Esophagus muscularis mucosa (tissue), 4 donors: ENCODE results near the gene CALML3. TPM values are rescaled to one million over a fixed set of nuclear protein-coding genes. Genes with fewer than 3 reads are reported as not detected.

Experiments
- DNase-seq: peaks from one replicate; pipeline ENCODE4 v3.0.0-alpha.2; 2017; ENCODE audit errors: extremely low spot score
- H3K27ac ChIP-seq, 4 donors: fragments of 200-600 bp; sonication (generic); replicated peaks in 1 of 4; 1 replicate in 3 of 4; 2 replicates in 1 of 4; pipeline ENCODE4 v1.5.1; 2016 to 2019; ENCODE audit warnings: mild to moderate bottlenecking in 1 of 4
- H3K27me3 ChIP-seq, 4 donors: fragments of 200-600 bp; sonication (generic); one replicate each; pipeline versions ENCODE4 v1.5.1 to v1.6.0; 2016 to 2019
- H3K36me3 ChIP-seq, 4 donors: fragments of 200-600 bp; sonication (generic); one replicate each; pipeline ENCODE4 v1.5.1; 2016 to 2019
- H3K4me1 ChIP-seq, 4 donors: fragments of 200-600 bp; sonication (generic); one replicate each; pipeline ENCODE4 v1.5.1; 2016 to 2019
- H3K4me3 ChIP-seq, 4 donors: fragments of 200-600 bp; sonication (generic); 1 replicate in 2 of 4; 2 replicates in 2 of 4; pipeline ENCODE4 v1.5.1; 2016 to 2019; ENCODE audit warnings: mild to moderate bottlenecking in 4 of 4, moderate library complexity in 1 of 4
- H3K9me3 ChIP-seq, 4 donors: fragments of 200-600 bp; sonication (generic); 1 replicate in 3 of 4; 2 replicates in 1 of 4; pipeline ENCODE4 v1.5.1; 2016 to 2019
- EP300 ChIP-seq: sonication (generic); formaldehyde crosslinking; IDR thresholded peaks from one replicate; pipeline ENCODE4 v1.6.1; 2017; ENCODE audit warnings: antibody characterized with exemption
- POLR2A ChIP-seq: fragments of 450-650 bp; IDR thresholded peaks from one replicate; pipeline ENCODE4 v1.6.1; 2017; ENCODE audit warnings: antibody characterized with exemption, moderate library complexity, mild to moderate bottlenecking, low read depth
- POLR2AphosphoS5 ChIP-seq, 2 donors: sonication (generic); formaldehyde crosslinking; IDR thresholded peaks; one replicate each; pipeline ENCODE4 v1.6.1; 2017; ENCODE audit warnings: antibody characterized with exemption in 2 of 2
- WGBS: methylation state at CpG from one replicate; pipeline ENCODE4 v1.1.5; 2018; 5-methylcytosine and 5-hydroxymethylcytosine counted together
- intact Hi-C: fragments of 100-400 bp; cut with DNase I; formaldehyde crosslinking; loops from one replicate; pipeline ENCODE4 v1.15.1; 2023
- total RNA-seq, 4 donors: library from RNA; depleted of rRNA; stranded (reverse); fragments of >200 nt; gene quantifications; one replicate each; pipeline versions ENCODE4 v1.1.0 to v1.2.1, GENCODE V29; 2016
- TF ChIP-seq, protein P1 (sequence below), 3 experiments: fragments of 200-600 bp in 2 of 3; fragments of 450-650 bp in 1 of 3; sonication (generic) in 2 of 3; IDR thresholded peaks; one replicate each; pipeline ENCODE4 v1.5.1; 2017 to 2019; ENCODE audit warnings: antibody characterized with exemption in 3 of 3, mild to moderate bottlenecking in 2 of 3, moderate library complexity in 1 of 3

Gene CALML3
- total RNA-seq, 4 donors from 2014 or later: not detected

DNA sequence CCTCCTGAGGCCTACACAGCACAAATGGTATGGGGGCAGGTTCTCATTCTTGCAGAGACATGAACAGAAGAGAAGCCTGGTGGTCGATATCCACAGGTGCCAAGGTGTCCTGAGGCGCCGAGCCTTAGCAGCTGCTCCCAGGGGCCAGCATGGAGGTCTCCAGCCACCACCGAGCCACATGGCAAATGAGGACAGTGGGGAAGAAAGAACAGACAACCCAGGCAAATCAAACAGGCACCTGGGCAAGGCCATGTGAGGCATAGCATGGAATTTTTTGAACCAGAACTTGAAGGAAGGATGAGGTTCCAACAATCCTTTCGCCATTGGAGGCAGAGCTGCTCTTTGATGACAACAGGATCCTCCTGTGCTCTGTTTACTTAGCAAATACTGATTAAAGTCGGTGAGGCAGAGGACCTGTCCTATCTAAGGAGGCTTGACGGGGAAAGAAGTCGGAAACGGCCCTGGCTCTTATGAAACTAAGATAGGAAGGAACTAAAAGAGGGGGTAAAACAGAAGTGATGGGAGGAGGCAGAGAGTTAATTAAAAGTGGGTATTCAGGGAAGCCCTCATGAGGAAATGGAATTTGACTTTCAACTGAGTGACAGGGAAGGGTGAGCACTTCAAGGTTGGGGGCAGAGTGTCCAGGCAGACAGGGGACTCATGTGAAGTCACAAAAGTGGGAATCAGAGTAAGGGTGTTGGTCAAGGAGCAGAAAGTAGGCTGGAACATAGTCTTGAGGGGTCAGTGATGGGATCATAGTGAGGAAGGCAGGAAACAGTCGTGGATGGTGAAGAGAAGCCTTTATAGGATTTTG lies 8.6 kb upstream of the CALML3 start:
- intact Hi-C loops: no loop called here
- Histone ChIP-seq H3K27me3 (no peaks in the 10 kb centered on the region), H3K9me3 (no peaks in the 10 kb centered on the region), H3K36me3 (no peaks in the 10 kb centered on the region), H3K27ac (peak overlapping the region in 1 of 4 donors; percentile 44), H3K4me1 (peaks cover 0 to 28% (median 23%) of the 10 kb centered on the region in 4 donors), H3K4me3 (no peak overlapping the region)
- 79% methylated on average over 6 of the region's 10 CpGs for WGBS
- DNase-seq: no peak
- TF ChIP-seq POLR2A (no peak), POLR2AphosphoS5 (IDR thresholded peaks at IDR 0.05) (no peak), EP300 (no peak)
- TF ChIP-seq, protein P1, sequence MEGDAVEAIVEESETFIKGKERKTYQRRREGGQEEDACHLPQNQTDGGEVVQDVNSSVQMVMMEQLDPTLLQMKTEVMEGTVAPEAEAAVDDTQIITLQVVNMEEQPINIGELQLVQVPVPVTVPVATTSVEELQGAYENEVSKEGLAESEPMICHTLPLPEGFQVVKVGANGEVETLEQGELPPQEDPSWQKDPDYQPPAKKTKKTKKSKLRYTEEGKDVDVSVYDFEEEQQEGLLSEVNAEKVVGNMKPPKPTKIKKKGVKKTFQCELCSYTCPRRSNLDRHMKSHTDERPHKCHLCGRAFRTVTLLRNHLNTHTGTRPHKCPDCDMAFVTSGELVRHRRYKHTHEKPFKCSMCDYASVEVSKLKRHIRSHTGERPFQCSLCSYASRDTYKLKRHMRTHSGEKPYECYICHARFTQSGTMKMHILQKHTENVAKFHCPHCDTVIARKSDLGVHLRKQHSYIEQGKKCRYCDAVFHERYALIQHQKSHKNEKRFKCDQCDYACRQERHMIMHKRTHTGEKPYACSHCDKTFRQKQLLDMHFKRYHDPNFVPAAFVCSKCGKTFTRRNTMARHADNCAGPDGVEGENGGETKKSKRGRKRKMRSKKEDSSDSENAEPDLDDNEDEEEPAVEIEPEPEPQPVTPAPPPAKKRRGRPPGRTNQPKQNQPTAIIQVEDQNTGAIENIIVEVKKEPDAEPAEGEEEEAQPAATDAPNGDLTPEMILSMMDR (IDR thresholded peaks at IDR 0.05): no peak

- no peak for DNase-seq
- H3K9me3 ChIP-seq: no peaks in the 10 kb centered on the region
- WGBS: 48% methylated on average over 5 of the region's 5 CpGs
- TF ChIP-seq POLR2A (no peak), POLR2AphosphoS5 (IDR thresholded peaks at IDR 0.05) (peak in 1 of 2 donors; percentile 0), EP300 (no peak)
- TF ChIP-seq, protein P1 (IDR thresholded peaks at IDR 0.05): no peak
- no peaks in the 10 kb centered on the region for H3K27me3 ChIP-seq
- H3K4me1 ChIP-seq: peaks cover 0 to 28% (median 23%) of the 10 kb centered on the region in 4 donors
- H3K4me3 ChIP-seq: no peak overlapping the region
- no peak overlapping the region for H3K27ac ChIP-seq
- H3K36me3 ChIP-seq: no peaks in the 10 kb centered on the region
- intact Hi-C loops: no loop called here
Observed at GRCh38 chr10:5517546-5517945, 7.2 kb upstream of the CALML3 start.

GRCh38 chr10:5518143-5518542 lies 6.6 kb upstream of the CALML3 start:
- Histone ChIP-seq H3K4me1 (peaks cover 0 to 28% (median 23%) of the 10 kb centered on the region in 4 donors), H3K27me3 (no peaks in the 10 kb centered on the region), H3K4me3 (no peak overlapping the region), H3K27ac (no peak overlapping the region), H3K36me3 (no peaks in the 10 kb centered on the region), H3K9me3 (no peaks in the 10 kb centered on the region)
- 64% methylated on average over 5 of the region's 5 CpGs for WGBS
- TF ChIP-seq POLR2AphosphoS5 (IDR thresholded peaks at IDR 0.05): no peak
- TF ChIP-seq, protein P1 (IDR thresholded peaks at IDR 0.05): no peak
- no peak for TF ChIP-seq POLR2A
- no peak for TF ChIP-seq EP300
- DNase-seq: no peak
- intact Hi-C loops: no loop called here

DNA sequence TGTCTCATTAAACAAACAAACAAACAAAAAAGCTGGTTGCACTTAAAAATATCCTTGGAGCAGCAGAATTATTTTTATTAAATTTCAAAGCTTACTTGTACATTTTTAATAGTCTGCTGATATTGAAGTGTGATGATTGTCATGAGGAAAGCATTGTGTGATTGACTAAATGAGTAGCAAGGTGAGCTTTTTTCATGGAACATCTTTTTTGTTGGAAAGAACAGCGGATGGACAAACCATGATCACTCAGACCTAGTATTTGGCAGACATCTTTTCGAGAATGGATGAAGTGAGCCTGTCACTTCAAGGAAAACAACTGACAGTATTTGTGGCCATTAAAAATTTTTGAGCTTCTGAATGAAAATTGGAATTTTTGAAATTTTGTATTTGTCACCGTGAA lies 5.7 kb upstream of the CALML3 start:
- intact Hi-C loops: no loop called here
- WGBS: 96% methylated on average over 3 of the region's 3 CpGs
- no peak for DNase-seq
- TF ChIP-seq POLR2A (no peak), EP300 (no peak), POLR2AphosphoS5 (IDR thresholded peaks at IDR 0.05) (no peak)
- TF ChIP-seq, protein P1 (IDR thresholded peaks at IDR 0.05): no peak
- no peaks in the 10 kb centered on the region for H3K36me3 ChIP-seq
- no peaks in the 10 kb centered on the region for H3K27me3 ChIP-seq
- H3K9me3 ChIP-seq: no peaks in the 10 kb centered on the region
- no peak overlapping the region for H3K4me3 ChIP-seq
- peaks cover 0 to 28% (median 23%) of the 10 kb centered on the region in 4 donors for H3K4me1 ChIP-seq
- no peak overlapping the region for H3K27ac ChIP-seq
